Glutamatergic neuron (in vitro differentiated cells): Measurements from ENCODE around the gene SLC35A2. TPM values are rescaled to one million over a fixed set of nuclear protein-coding genes. Genes with fewer than 3 reads are reported as not detected.

ENCODE experiments used
- DNase-seq: peaks from one replicate; pipeline ENCODE4 v3.0.0; 2022
- H3K27ac Mint-ChIP-seq: one replicate; pipeline ENCODE4 v1.8.0; 2020; ENCODE audit warnings: mild to moderate bottlenecking, mixed read lengths, inconsistent platforms; ENCODE audit not compliant: unreplicated experiment
- H3K27me3 Mint-ChIP-seq: one replicate; pipeline ENCODE4 v1.8.0; 2020; ENCODE audit warnings: mild to moderate bottlenecking, moderate library complexity, mixed read lengths, inconsistent platforms; ENCODE audit not compliant: unreplicated experiment
- H3K36me3 Mint-ChIP-seq: one replicate; pipeline ENCODE4 v1.8.0; 2020; ENCODE audit warnings: mild to moderate bottlenecking, mixed read lengths, inconsistent platforms; ENCODE audit not compliant: unreplicated experiment
- H3K4me1 Mint-ChIP-seq: one replicate; pipeline ENCODE4 v1.8.0; 2020; ENCODE audit warnings: mild to moderate bottlenecking, low read depth, mixed read lengths, inconsistent platforms; ENCODE audit not compliant: unreplicated experiment
- H3K4me3 Mint-ChIP-seq: one replicate; pipeline ENCODE4 v1.8.0; 2020; ENCODE audit warnings: mild to moderate bottlenecking, mixed read lengths, inconsistent platforms; ENCODE audit not compliant: unreplicated experiment
- H3K9me3 Mint-ChIP-seq: one replicate; pipeline ENCODE4 v1.8.0; 2020; ENCODE audit warnings: mild to moderate bottlenecking, moderate library complexity, mixed read lengths, inconsistent platforms; ENCODE audit not compliant: unreplicated experiment
- total RNA-seq: library from RNA; stranded (reverse); fragmentation: NEBNext Ultra II Directional; extraction: Animal tissue kit (Norgen Biotek cat#: 25700); gene quantifications from one replicate; pipeline ENCODE4 v1.2.1, GENCODE V29; 2021; ENCODE audit not compliant: unreplicated experiment
- TF ChIP-seq, protein P1 (sequence below): fragments of 200-600 bp; sonication (generic); IDR thresholded peaks from one replicate; pipeline ENCODE4 v1.5.0; 2021; ENCODE audit not compliant: partially characterized antibody, unreplicated experiment

The SLC35A2 gene
- total RNA-seq, 1 donor from 2014 or later = 22.1 TPM

GRCh38 chrX:48902776-48903175 lies 8.7 kb downstream of the SLC35A2 start:
- Mint-ChIP-seq H3K27me3 (peaks cover 4% of the 10 kb centered on the region), H3K36me3 (no peaks in the 10 kb centered on the region), H3K4me3 (no peak overlapping the region), H3K4me1 (peaks cover 1% of the 10 kb centered on the region), H3K27ac (no peak overlapping the region), H3K9me3 (peaks cover 4% of the 10 kb centered on the region)
- DNase-seq = no peak
- TF ChIP-seq, protein P1, sequence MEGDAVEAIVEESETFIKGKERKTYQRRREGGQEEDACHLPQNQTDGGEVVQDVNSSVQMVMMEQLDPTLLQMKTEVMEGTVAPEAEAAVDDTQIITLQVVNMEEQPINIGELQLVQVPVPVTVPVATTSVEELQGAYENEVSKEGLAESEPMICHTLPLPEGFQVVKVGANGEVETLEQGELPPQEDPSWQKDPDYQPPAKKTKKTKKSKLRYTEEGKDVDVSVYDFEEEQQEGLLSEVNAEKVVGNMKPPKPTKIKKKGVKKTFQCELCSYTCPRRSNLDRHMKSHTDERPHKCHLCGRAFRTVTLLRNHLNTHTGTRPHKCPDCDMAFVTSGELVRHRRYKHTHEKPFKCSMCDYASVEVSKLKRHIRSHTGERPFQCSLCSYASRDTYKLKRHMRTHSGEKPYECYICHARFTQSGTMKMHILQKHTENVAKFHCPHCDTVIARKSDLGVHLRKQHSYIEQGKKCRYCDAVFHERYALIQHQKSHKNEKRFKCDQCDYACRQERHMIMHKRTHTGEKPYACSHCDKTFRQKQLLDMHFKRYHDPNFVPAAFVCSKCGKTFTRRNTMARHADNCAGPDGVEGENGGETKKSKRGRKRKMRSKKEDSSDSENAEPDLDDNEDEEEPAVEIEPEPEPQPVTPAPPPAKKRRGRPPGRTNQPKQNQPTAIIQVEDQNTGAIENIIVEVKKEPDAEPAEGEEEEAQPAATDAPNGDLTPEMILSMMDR = no peak

GRCh38 chrX:48902135-48902534 lies 9.3 kb downstream of the SLC35A2 start:
- H3K9me3 Mint-ChIP-seq = peaks cover 4% of the 10 kb centered on the region
- no peak overlapping the region for H3K27ac Mint-ChIP-seq
- TF ChIP-seq, protein P1 = no peak
- no peak for DNase-seq
- no peak overlapping the region for H3K4me3 Mint-ChIP-seq
- H3K27me3 Mint-ChIP-seq = peaks cover 5% of the 10 kb centered on the region
- no peaks in the 10 kb centered on the region for H3K36me3 Mint-ChIP-seq
- H3K4me1 Mint-ChIP-seq = peaks cover 1% of the 10 kb centered on the region

DNA sequence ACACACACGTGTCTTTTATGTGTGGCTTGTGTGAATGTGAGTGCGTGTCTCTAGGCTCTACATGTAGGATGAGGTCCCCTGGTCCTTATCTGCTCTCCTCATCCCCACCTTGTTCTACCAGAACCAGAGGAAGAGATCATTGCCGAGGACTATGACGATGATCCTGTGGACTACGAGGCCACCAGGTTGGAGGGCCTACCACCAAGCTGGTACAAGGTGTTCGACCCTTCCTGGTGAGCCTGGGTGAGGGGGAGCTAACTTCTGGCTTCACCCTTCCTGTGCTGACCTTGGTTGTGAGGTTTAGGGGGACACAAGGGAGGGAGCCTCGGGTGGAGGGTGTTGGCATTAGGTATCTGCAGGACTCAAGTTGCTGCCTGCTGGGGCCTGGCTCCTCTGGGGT lies 10.4 kb downstream of the SLC35A2 start:
- H3K27me3 Mint-ChIP-seq = peaks cover 5% of the 10 kb centered on the region
- DNase-seq = no peak
- no peak overlapping the region for H3K4me3 Mint-ChIP-seq
- H3K9me3 Mint-ChIP-seq = peaks cover 4% of the 10 kb centered on the region
- TF ChIP-seq, protein P1 = no peak
- H3K27ac Mint-ChIP-seq = no peak overlapping the region
- no peaks in the 10 kb centered on the region for H3K36me3 Mint-ChIP-seq
- peaks cover 7% of the 10 kb centered on the region for H3K4me1 Mint-ChIP-seq

GRCh38 chrX:48899078-48899410 lies 12.4 kb downstream of the SLC35A2 start:
- H3K4me1 Mint-ChIP-seq = peaks cover 7% of the 10 kb centered on the region
- H3K9me3 Mint-ChIP-seq = peaks cover 5% of the 10 kb centered on the region
- peak overlapping the region; percentile 30 for H3K4me3 Mint-ChIP-seq
- TF ChIP-seq, protein P1 = no peak
- DNase-seq = no peak
- H3K27me3 Mint-ChIP-seq = peaks cover 5% of the 10 kb centered on the region
- no peak overlapping the region for H3K27ac Mint-ChIP-seq
- no peaks in the 10 kb centered on the region for H3K36me3 Mint-ChIP-seq

DNA sequence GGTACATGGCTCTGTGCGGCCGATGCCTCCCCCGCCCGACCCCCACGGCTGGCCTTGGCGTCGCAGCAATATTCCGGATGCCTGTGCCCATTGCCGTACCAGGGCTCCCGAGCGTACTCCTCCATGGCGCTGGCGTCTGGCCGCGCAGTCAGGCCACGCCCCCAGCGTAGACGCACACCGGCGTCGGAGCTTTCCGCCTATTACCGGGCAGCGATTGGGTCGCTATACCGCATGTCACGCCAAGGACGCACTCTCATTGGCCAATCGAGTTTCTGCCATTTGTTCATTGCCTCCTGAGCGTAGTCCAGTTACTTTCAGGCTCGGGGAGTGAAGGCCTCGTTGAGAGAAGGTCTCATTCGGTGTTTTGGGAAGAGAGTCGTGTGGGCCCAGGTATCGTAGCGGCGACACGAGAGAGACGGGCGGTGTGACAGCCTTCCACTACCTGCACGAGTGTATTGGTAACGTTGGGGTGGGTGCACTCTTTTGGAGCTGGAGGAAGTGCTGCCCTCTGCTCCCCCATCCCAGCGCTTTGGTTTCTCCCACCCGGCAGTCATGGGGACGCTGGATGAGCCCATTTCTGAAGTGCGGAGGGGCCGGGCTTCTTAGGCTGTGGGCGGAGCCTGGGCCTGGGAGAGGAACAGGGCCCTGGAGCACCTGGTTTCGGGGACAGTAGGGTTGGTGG lies 13.7 kb downstream of the SLC35A2 start, which contains the start of the genes PQBP1 and TIMM17B:
Gene PQBP1 (plus strand): TSS at position 306 of the 682 bp plus-strand sequence. CDS start 580 bp downstream, outside the sequence.
Gene TIMM17B (minus strand): TSS at position 144 of the 682 bp plus-strand sequence. CDS start 19 bp downstream, at position 125.
- Mint-ChIP-seq H3K27me3 (peaks cover 5% of the 10 kb centered on the region), H3K4me3 (peak within 1 kb of the TSS; percentile 93), H3K9me3 (peaks cover 5% of the 10 kb centered on the region), H3K27ac (peak within 1 kb of the TSS; percentile 93), H3K36me3 (no peaks in the 10 kb centered on the region), H3K4me1 (peaks cover 6% of the 10 kb centered on the region)
- DNase-seq = peak; percentile 85
- TF ChIP-seq, protein P1 = no peak
